GM12873 (cell line): Measurements from ENCODE around the gene SLC22A31.

Source experiments
- CTCF ChIP-seq: IDR thresholded peaks from 2 replicates; pipeline ENCODE4 v1.5.1; 2012; ENCODE audit warnings: low read depth, mild to moderate bottlenecking, moderate library complexity, low read length, control low read depth; ENCODE audit not compliant: insufficient read depth; ENCODE audit errors: missing control alignments

The SLC22A31 gene

DNA sequence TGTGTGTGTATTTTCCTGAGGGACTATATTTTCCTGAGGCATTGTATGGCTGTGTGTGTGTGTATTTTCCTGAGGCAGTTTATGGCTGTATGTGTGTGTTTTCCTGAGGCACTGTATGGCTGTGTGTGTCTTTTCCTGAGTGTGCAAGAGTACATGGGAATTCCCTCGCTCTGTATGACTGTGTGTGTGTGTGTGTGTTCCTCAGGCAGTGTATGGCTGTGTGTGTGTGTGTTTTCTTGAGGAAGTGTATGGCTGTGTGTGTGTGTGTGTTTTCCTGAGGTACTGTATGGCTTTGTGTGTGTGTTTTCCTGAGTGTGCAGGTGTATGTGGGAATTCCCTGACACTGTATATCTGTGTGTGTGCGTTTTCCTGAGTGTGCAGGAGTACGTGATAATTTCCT, 21.3 kb upstream of the SLC22A31 start:
- no peak for TF ChIP-seq CTCF

DNA sequence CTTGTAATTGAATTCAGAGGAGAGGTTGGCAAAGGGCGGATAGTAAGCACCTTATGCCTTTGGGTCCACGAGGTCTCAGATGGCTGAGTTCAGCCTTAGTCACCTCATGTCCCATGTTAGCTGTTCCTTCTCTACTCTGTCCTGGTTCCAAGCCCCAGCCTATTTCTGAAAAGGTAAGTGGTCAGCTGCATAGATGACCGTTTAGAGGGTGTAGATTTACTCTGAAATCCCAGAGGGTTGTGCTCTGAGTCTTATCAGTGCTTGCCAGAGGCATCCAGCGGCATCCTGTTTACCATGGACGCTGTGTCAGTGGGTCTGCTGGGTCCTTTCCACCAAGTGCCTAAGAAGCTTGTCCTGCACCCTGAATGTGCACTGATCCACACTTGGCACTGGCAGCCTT, 19.0 kb upstream of the SLC22A31 start:
- no peak for TF ChIP-seq CTCF

DNA sequence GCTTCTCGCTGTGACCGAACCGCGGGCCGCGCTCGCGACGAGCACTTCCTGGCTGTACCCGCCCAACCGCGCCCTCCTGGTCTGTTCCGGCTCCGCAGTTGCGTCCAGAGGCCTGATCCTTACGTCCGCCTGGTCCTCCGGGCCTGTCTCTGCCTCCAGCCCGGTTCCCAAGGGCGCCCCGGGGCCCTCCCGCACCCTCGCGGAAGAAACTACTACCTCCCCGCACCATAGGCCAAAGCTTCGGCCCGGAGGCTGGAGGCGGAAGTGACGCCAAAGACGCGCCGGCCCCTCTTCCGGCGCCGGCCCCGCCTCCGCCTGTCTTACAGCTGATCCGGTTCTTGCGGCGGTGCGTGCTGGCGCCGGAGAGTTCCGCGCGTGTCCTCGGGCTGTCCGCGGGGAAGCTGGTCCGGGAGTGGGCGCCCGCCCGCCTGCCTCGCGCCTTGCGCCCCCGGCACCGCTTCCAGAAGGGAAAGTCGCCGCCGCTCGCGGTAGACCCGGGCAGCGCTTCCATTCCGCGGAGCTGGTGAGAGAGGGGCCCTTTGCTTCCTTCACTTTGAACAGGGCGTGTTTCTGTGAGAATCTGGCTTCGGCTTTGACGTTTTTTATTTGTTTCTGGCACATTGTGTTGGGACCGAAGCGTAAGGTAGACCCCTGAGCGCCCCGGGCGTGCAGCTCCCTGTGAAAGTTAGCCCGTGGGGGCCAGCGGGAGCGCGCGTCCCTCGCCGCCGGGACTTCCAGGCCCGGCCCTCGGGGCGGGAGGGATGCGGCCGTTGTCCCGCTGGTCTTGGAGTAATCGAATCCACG, 17.3 kb upstream of the SLC22A31 start, which contains the start of gene ZNF778:
TSS of gene ZNF778 (plus strand) at position 316 of the 804 bp plus-strand sequence. CDS start 3,425 bp downstream, outside the sequence.
- TF ChIP-seq CTCF = no peak

GRCh38 chr16:89217138-89217387, 16.7 kb upstream of the SLC22A31 start:
- TF ChIP-seq CTCF = no peak

DNA sequence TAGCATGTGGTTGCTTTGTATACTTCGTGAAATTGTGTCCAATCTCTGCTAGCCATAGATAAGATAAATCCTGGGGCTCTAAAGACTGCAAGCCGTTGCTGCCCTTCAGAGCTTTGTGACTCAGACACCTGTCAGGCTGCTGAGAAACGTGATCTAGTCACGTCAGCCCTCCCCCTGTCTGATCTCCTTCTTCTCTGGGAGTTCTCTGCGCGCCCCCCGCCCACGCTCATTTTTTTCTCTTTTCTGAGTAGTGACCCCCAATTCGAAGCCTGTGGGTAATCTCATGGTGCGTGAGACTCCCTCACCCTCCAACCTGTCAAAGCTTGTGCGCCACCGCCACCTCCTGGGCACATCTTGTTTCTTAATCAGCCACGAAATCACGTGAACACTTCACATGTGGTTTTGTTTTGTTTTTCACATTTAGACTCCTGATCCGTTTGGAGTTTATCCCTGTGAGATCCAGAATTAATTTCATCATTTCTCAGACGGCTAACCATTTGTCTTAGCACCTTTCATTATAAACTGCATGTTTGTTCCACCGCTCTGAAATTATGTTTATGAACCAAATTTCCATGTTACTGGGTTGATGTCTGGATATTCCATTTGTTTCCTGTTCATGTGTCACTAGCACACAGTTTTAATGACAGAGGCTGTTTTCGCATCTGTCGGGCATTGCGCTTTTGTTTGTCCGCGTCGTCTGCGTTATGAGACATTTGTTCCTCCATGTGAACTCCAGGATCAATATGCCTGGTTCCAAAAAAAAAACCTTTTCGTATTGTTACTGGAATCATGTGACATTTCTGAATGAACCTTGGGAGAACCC, 16.2 kb upstream of the SLC22A31 start:
- peak; percentile 87 for TF ChIP-seq CTCF

DNA sequence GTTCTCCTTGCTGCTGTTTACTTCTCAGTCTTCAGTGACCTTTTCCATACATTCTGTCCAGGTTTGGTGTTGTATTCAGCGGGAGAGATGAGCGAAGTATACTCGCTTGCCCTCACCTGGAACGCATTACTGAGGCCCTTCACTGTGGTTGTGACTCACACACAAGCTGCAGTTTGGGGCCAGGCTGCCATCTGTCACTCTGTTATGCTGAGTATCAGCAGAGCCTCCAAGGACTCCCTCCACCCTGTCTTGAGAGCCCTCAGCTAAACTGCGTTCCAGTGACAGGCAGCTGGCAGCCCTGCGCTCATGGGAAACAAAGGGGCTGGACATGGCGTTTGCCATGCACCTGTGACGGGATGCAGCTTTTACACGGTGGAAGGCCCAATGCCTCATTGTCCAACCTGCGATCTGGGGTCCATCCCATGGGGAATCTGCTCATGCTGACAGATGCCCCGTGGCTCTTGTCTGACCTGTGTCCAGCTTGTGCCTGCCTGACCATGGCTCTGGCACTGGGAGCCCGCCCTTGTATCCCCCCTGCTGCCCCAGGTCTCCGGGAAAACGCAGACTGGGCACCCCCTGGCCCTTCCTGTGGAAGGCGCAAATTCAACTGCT, 10.7 kb upstream of the SLC22A31 start:
- no peak for TF ChIP-seq CTCF
